ENCODE data around the gene LRRC45.

LRRC45 gene

GRCh38 chr17:82065638-82066303 is 42.7 kb downstream of the LRRC45 start, which contains the start of gene DUS1L:
Gene DUS1L (minus strand): TSS chr17:82065804. CDS start chr17:82065059, 745 bp downstream.
- DNase-seq, result no peak

- no peak for DNase-seq
These were observed 47.5 kb downstream of the LRRC45 start for GRCh38 chr17:82070611-82071010.

GRCh38 chr17:82072827-82073226 is 49.7 kb downstream of the LRRC45 start:
- DNase-seq, result no peak

- no peak for DNase-seq
These were observed 50.3 kb downstream of the LRRC45 start for GRCh38 chr17:82073446-82073845.

DNA sequence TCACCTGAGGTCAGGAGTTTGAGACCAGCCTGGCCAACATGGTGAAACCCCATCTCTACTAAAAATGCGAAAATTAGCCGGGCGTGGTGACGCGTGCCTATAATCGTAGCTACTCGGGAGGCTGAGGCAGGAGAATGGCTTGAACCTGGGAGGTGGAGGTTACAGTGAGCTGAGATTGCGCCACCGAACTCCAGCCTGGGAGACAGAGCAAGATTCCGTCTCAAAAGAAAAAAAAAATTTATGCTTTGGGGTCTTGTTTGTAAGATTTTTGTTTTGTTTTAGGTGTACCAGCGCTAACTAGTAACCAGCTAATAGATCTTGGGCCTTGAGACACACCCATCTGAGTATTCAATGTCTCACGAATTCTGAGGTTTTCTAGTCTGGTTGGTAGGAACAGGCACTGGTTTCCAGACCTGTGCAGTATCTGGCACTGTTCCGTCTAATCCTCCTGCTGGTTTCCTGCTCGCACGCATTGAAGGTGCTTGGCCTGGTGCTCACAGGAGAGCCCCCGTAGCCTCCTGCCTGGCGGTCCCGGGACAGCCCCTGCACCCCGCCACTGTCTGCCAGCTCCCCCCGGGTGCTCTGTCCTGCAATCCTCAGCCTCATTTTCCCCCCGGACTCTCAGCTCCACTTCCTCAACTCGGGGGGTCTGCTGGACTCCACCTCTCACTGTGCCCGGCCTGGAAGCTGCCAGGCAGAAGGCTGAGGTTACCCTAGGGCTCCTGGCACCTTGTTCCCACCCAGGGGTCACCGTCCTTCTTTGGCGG is 53.1 kb downstream of the LRRC45 start:
- DNase-seq, result no peak

GRCh38 chr17:82076785-82077591 is 53.9 kb downstream of the LRRC45 start:
- no peak for DNase-seq

DNA sequence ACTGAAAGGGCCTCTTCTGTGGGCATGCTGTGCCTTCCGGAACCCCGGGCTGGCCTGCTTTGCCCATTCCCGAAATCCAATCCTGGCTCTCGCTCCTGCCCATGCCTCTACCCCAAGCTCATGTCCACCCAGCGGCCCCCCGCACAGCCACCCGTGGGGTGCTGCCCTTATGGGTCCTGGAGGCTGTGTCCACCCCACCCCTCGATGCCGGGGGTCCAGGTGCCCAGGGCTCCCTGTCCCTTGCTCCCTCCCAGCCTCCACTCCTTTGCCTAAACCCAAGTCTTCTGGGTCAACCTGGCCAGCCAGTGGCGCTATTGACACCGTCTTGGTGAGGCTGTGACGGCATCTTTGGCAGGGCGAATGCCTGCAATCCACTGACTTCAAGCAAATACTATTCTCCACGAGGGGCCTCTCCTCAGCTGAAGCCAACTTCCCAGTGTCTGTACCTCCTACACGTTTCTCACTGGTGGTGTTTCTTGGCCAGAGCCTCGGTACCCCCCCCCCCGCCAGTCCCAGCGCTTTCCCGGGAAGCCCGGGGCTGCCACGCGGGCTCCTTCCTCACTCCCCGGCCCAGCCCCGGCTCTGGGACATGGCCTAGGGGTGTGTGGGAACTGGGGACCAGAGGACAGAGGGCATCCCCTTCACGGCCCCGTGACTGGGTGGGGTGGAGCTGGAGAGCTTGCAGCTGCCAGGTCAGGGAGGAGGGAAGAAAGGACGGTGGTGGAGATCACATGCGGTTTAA is 54.7 kb downstream of the LRRC45 start:
- DNase-seq, result no peak

DNA sequence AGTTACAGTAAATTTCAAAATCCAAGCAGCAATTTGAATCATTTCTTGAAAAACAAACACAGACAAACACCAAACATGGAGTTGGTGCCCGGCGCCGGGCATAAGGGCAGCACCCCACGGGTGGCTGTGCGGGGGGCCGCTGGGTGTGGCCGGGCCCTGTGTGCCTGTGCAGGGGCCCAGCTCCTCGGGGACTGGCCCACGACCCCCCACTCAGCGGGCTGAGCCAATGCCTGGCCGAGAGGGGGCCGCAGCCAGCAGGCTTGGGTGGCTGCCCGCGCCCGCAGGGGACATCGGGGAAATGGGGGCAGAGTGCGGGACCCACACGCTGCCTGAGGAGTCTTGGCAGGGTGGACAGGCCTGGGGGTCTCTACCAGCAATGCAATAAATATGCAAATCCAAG is 55.3 kb downstream of the LRRC45 start:
- no peak for DNase-seq

DNA sequence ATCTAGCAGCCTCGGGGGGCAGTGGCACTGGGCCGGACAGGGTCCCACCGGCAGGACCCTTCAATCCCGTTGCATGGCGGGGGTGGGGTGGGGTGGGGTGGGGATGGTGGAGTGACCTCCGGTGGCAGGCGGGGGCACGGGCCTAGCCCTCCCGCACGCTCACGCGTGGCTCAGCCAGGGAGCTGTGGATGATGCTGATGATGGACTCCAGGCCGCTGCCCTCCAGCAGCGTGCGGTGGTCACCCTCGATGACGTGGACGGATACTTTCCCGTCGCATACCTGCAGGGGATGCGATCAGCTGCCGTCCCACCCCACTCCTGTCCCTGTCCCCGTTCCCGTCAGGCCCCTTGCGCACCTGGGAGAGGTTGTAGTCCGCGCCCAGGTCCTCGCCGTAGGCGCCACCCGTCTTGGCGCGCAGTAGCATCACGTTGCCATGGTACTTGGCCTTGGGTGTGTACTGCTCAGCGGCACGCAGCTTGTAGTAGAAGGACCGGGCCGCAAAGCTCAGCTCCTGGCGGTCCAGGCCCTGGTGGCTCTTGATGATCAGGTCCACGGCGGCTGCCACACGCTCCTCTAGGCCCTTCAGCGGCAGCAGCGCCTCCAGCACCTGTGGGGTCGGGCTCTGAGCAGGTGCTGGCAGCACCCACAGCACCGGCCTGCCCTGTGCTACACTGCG is 56.0 kb downstream of the LRRC45 start:
- no peak for DNase-seq

DNA sequence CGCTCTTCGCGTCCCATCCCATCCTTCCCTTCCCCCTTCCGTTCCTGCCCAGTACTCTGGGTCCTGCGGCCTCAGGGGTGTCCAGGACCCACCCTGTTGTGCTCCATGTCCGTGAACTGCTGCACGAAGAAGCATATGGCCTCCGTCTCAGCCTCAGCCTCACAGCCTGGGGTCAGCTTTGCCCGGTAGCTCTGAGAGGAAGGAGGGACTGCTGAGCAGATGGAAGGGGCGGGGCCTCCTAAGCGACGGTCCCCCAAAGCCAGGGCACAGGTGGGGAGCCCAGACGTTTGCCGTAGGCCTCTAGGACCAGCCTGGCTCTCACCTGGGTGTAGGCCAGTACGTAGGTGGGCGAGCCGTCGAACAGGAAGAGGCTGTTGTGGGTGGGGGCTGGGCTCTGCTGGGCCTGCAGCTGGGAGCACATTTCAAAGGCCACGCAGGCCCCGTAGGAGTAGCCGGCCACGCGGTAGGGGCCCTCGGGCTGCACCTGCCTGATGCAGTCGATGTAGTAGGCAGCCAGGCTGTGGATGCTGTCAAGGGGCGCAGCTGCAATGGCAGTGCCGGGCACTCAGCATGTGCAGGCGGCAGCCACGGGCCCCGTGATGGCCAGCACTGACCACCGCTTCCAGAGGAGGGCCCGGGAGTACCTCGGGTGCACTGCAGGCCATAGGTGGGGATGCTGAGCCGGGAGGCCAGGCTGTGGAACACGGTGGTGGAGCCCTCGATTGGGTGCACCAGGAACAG is 57.1 kb downstream of the LRRC45 start:
- DNase-seq, result no peak
